Neuron (in vitro differentiated cells): ENCODE results near the gene ST6GAL2.

ENCODE experiments used
- H2AFZ ChIP-seq: one replicate; pipeline ENCODE4 v1.6.1; 2013; ENCODE audit warnings: low read depth, mild to moderate bottlenecking, inconsistent platforms, low read length, moderate library complexity
- H3K27me3 ChIP-seq: one replicate; pipeline ENCODE4 v1.6.1; 2013; ENCODE audit warnings: low read length; ENCODE audit not compliant: insufficient read depth
- H3K36me3 ChIP-seq: one replicate; pipeline ENCODE4 v1.6.1; 2013; ENCODE audit warnings: low read length; ENCODE audit not compliant: insufficient read depth
- H3K4me1 ChIP-seq: one replicate; pipeline ENCODE4 v1.6.1; 2013; ENCODE audit warnings: low read length; ENCODE audit not compliant: insufficient read depth
- H3K4me3 ChIP-seq: 2 replicates; pipeline ENCODE4 v1.5.1; 2013; ENCODE audit warnings: mild to moderate bottlenecking, low read length, moderate library complexity
- H3K9me3 ChIP-seq: one replicate; pipeline ENCODE4 v1.6.1; 2013; ENCODE audit warnings: low read length

ST6GAL2 gene

DNA sequence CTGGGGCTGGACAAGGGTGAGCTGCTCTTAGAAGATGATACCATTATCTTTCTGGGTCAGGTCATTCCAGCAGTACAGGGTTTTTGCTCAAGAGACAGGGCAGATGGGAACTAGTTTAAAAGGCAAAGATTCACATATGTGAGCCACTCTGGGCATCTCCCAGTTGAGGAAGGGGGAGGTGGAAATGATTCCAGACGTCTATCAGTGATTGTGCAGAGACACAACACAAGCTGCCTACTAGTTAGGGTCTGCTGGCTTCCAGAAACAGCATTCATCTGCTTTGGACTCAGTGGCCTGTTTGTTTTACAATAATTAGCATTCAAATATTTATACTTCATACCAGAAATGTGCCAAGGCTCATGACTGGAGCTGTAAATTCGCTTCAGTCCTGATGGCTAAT lies 32.3 kb downstream of the ST6GAL2 start:
- Histone ChIP-seq H3K4me3 (no peak overlapping the region), H3K36me3 (no peaks in the 10 kb centered on the region), H3K27me3 (no peaks in the 10 kb centered on the region), H2AFZ (no peak overlapping the region), H3K4me1 (peaks cover 25% of the 10 kb centered on the region), H3K9me3 (peaks cover 1% of the 10 kb centered on the region)

DNA sequence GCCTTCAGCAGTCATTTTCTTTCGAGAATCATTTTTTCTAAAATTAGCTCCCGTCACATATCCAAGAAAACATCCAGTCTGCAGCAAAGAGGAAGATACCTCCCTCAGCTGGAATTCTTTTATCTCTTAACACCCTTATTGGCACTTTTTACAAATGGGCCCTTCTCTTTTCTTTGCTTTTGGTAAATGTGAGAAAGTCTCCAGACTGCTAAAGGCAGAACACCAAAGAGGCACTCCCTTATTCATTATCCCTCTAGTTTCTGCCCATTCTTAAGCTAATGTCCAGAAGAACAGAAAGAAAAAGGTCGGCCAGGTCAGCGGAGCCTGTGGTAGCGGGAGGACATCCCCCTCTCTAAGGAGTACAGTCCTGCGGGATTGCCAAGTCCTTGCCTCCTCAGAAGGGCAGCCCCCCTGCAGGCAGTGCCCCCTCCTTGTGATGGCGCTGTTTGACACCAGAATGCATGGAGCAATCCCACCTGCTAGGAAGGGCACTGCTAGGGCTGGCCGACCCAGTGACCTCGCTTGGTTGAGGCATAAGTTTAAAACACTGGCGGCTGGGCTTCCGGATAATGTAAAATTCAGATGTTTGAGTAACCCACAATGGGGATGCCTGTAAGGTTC lies 34.0 kb downstream of the ST6GAL2 start:
- Histone ChIP-seq H3K4me1 (peaks cover 25% of the 10 kb centered on the region), H3K4me3 (no peak overlapping the region), H3K27me3 (no peaks in the 10 kb centered on the region), H3K9me3 (no peaks in the 10 kb centered on the region), H2AFZ (no peak overlapping the region), H3K36me3 (no peaks in the 10 kb centered on the region)

DNA sequence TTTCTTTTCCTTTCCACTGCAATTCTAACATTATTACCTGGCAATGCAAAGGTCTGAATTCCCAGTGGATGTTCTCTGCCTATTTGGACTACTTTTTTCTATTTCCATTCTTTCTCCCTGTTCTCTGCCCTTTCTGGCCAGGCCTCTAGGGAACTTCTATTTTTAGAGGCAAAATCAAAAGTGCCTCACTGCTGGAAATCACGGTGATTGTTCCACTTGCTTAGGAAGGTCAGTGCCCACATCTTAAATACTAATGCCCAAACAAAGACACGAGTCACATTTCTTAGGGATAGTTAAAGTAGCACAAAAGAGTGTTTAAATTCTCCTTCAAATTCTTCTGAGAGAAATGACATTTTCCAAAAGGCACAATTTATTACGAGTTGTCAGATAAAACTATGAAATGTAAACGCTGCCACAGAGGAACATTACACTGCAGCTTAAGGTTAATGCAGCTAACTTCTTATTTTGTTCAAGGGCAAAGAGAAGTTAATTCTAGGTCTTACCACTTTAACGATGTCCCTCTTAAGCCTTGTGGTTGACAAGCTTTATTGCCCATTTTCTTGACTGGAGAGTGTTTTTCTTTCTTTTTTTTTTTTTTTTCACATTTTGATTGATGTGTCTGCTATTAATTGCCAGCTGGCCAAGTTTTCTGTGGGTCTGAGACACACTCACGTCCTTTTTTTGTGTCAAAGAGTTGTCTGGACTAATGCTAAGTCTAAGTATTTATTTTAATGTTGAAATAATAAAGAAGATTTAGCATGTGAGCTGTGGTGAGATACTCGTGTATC lies 34.7 kb downstream of the ST6GAL2 start:
- Histone ChIP-seq H2AFZ (no peak overlapping the region), H3K9me3 (no peaks in the 10 kb centered on the region), H3K36me3 (no peaks in the 10 kb centered on the region), H3K4me1 (peaks cover 25% of the 10 kb centered on the region), H3K27me3 (no peaks in the 10 kb centered on the region), H3K4me3 (no peak overlapping the region)

DNA sequence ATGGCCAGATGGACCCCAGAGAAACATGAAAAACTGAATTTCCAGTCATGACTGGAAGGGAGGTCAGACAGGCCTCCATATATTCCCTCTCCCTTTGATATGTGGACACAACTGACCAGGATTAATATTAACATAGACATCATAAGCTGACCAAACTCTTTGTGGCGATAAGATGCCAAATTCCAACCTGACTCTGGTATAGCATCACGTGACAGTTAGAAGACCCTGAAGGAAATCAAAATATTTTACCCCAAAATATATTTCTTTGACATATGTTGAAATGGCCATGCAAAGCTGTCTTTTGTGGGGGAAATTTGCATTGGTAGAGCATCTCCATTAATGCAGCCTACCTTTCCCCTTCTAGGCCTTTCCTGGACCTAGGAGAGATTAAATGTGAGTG lies 36.7 kb downstream of the ST6GAL2 start:
- Histone ChIP-seq H3K4me1 (peaks cover 25% of the 10 kb centered on the region), H3K36me3 (no peaks in the 10 kb centered on the region), H2AFZ (no peak overlapping the region), H3K4me3 (no peak overlapping the region), H3K27me3 (no peaks in the 10 kb centered on the region), H3K9me3 (no peaks in the 10 kb centered on the region)

DNA sequence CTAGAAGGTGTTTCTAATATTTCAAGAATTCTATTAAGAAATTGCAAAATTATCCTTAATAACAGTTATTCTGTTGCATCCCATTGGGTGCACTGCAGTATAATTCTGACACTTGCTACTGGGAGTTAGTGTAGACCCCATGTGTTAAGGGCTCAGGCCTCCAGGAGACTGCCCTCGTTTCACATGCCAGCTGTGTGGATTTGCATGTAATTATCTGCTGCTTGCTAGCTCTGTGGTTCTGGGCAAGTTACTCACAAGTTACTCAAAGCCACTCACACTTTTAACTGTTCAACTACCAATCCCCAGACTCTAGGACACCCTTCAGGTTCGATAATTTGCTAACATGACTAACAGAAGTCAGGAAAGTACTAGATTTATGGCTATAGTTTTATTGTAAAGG lies 38.6 kb downstream of the ST6GAL2 start:
- Histone ChIP-seq H3K36me3 (no peaks in the 10 kb centered on the region), H2AFZ (no peak overlapping the region), H3K4me3 (no peak overlapping the region), H3K4me1 (peaks cover 21% of the 10 kb centered on the region), H3K27me3 (no peaks in the 10 kb centered on the region), H3K9me3 (no peaks in the 10 kb centered on the region)

- Histone ChIP-seq H3K9me3 (no peaks in the 10 kb centered on the region), H3K27me3 (no peaks in the 10 kb centered on the region), H3K4me1 (peaks cover 5% of the 10 kb centered on the region), H2AFZ (no peak overlapping the region), H3K4me3 (no peak overlapping the region), H3K36me3 (no peaks in the 10 kb centered on the region)
Measured at GRCh38 chr2:106845716-106846115, 40.3 kb downstream of the ST6GAL2 start.

GRCh38 chr2:106843910-106844250 lies 42.1 kb downstream of the ST6GAL2 start:
- Histone ChIP-seq H3K36me3 (no peaks in the 10 kb centered on the region), H2AFZ (no peak overlapping the region), H3K4me3 (no peak overlapping the region)

GRCh38 chr2:106843001-106843909 lies 42.7 kb downstream of the ST6GAL2 start:
- no peaks in the 10 kb centered on the region for H3K27me3 ChIP-seq
- H3K36me3 ChIP-seq = no peaks in the 10 kb centered on the region
- H2AFZ ChIP-seq = no peak overlapping the region
- no peaks in the 10 kb centered on the region for H3K9me3 ChIP-seq
- H3K4me1 ChIP-seq = no peaks in the 10 kb centered on the region
- H3K4me3 ChIP-seq = no peak overlapping the region

More at GRCh38 chr2:106843910-106844250, 42.1 kb downstream of the ST6GAL2 start:
- H3K27me3 ChIP-seq = no peaks in the 10 kb centered on the region
- no peaks in the 10 kb centered on the region for H3K9me3 ChIP-seq
- no peaks in the 10 kb centered on the region for H3K4me1 ChIP-seq

GRCh38 chr2:106841886-106842645 lies 43.9 kb downstream of the ST6GAL2 start:
- Histone ChIP-seq H3K27me3 (no peaks in the 10 kb centered on the region), H3K4me1 (no peaks in the 10 kb centered on the region), H2AFZ (no peak overlapping the region), H3K9me3 (no peaks in the 10 kb centered on the region), H3K4me3 (no peak overlapping the region), H3K36me3 (no peaks in the 10 kb centered on the region)

DNA sequence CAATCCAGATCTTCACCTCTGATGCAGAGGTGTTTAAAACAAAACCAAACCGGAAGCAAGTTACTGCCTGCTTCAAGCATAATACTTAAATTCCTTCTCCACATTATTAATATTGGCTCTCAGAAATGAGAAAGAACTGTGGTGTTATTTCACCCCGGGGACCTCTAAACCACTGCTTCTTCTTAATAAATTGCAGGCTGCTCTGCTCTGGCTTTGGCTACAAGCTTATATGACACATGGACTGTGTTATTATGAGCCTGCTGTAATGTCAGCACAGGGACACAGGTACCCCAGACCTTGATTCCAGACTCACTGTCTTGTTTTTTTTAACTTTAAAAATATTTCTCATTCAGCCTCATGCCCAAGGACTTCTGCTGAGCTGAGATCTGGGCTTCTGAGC lies 45.1 kb downstream of the ST6GAL2 start:
- H3K9me3 ChIP-seq = no peaks in the 10 kb centered on the region
- no peaks in the 10 kb centered on the region for H3K27me3 ChIP-seq
- no peak overlapping the region for H2AFZ ChIP-seq
- H3K4me1 ChIP-seq = no peaks in the 10 kb centered on the region
- H3K36me3 ChIP-seq = no peaks in the 10 kb centered on the region
- H3K4me3 ChIP-seq = no peak overlapping the region

DNA sequence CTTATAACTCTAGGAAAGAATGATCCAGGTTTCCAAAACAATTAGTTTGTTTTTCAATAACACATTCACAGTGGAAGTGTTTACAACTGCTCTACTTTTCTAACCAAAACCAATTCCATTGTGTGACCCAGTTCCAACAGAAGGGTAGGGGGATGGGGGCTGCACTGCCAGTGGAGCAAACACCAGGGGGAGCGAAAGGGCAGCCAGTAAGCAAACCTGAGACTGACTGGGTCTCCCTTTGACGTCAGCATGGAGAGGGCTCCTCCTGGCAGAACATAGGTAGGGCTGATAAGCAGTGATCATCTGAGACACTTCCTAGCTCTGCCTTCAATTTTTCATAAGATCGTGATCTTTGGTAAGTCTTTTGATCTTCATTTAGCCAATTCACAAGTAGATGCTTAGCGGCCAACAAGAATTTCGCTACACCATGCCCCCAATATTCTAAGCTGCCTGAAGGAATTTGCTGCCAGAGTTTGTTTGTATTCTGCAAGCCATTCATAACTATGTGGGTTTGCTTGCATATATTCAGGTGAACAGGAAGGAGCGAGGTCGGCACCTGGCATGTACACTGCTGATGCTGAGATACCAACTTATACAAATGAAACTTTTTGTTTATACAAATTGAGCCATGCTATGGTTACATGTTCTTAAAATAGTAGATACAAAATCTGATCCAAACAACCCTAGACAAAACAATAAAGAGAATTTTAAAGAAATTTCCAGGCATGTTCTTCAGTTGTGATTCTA lies 45.9 kb downstream of the ST6GAL2 start:
- no peak overlapping the region for H3K4me3 ChIP-seq
- H3K9me3 ChIP-seq = no peaks in the 10 kb centered on the region
- H3K27me3 ChIP-seq = no peaks in the 10 kb centered on the region
- H3K4me1 ChIP-seq = no peaks in the 10 kb centered on the region
- H2AFZ ChIP-seq = no peak overlapping the region
- H3K36me3 ChIP-seq = no peaks in the 10 kb centered on the region

DNA sequence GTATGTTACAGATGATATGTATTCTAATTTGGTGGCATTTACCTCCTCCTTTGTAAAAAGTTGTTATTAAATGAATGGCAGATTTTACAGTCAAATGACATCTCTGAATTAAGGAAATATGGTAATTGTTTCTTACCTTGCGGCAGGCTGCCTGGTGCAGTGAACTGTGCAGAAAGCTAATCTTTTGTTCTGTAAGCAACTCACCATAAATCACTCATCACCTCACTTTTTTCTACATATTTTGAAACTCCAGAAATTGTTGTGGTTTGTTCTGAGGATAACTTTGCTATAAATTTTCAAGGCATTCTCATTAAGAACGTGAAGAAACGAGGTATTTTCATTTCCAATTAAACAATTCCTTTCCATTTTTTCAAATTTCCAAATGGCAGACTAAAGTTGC lies 52.7 kb downstream of the ST6GAL2 start:
- H3K36me3 ChIP-seq = no peaks in the 10 kb centered on the region
- no peak overlapping the region for H2AFZ ChIP-seq
- no peak overlapping the region for H3K4me3 ChIP-seq
- no peaks in the 10 kb centered on the region for H3K9me3 ChIP-seq
- H3K27me3 ChIP-seq = no peaks in the 10 kb centered on the region
- H3K4me1 ChIP-seq = no peaks in the 10 kb centered on the region
